GM23248 (cell line): ENCODE measurements around the gene ABCC12. TPM values are rescaled to one million over a fixed set of nuclear protein-coding genes. Genes with fewer than 3 reads are reported as not detected.
"Not testable (repeated sequence)": the region's sequence is repeated elsewhere in the genome, so short reads cannot be mapped to it uniquely, and the experiment has no call there.

Experiments used
- DNase-seq: peaks from one replicate; pipeline ENCODE4 v3.0.0-alpha.2; 2015
- H2AFZ ChIP-seq: fragments of 200-600 bp; sonication (generic); 2 replicates; pipeline ENCODE4 v1.6.1; 2016; ENCODE audit warnings: antibody characterized with exemption
- H3F3A ChIP-seq: fragments of 200-600 bp; sonication (generic); 2 replicates; pipeline ENCODE4 v1.6.1; 2016; ENCODE audit warnings: mild to moderate bottlenecking, antibody characterized with exemption, mixed run types; ENCODE audit not compliant: insufficient read depth
- H3K27ac ChIP-seq: fragments of 200-600 bp; sonication (generic); 2 replicates; pipeline ENCODE4 v1.5.1; 2016; ENCODE audit warnings: mild to moderate bottlenecking
- H3K27me3 ChIP-seq: fragments of 200-600 bp; sonication (generic); replicated peaks from 2 replicates; pipeline ENCODE4 v1.6.1; 2016; ENCODE audit warnings: mild to moderate bottlenecking; ENCODE audit not compliant: insufficient read depth
- H3K36me3 ChIP-seq: fragments of 200-600 bp; sonication (generic); 2 replicates; pipeline ENCODE4 v1.6.1; 2016; ENCODE audit warnings: low read depth, mild to moderate bottlenecking
- H3K4me1 ChIP-seq: fragments of 200-600 bp; sonication (generic); 2 replicates; pipeline ENCODE4 v1.6.1; 2016; ENCODE audit warnings: mild to moderate bottlenecking; ENCODE audit not compliant: insufficient read depth
- H3K4me2 ChIP-seq: fragments of 200-600 bp; sonication (generic); one replicate; pipeline ENCODE4 v1.6.1; 2016; ENCODE audit warnings: mild to moderate bottlenecking; ENCODE audit not compliant: unreplicated experiment
- H3K4me3 ChIP-seq: fragments of 200-600 bp; sonication (generic); 2 replicates; pipeline ENCODE4 v1.5.1; 2016; ENCODE audit warnings: mild to moderate bottlenecking
- H3K79me2 ChIP-seq: fragments of 200-600 bp; sonication (generic); 2 replicates; pipeline ENCODE4 v1.6.1; 2016; ENCODE audit warnings: mild to moderate bottlenecking; ENCODE audit not compliant: insufficient read depth
- H3K9ac ChIP-seq: fragments of 200-600 bp; sonication (generic); 2 replicates; pipeline ENCODE4 v1.6.1; 2016; ENCODE audit warnings: mild to moderate bottlenecking
- H3K9me2 ChIP-seq: fragments of 200-600 bp; sonication (generic); 2 replicates; pipeline ENCODE4 v1.6.1; 2016; ENCODE audit warnings: mixed run types, mild to moderate bottlenecking, moderate library complexity; ENCODE audit not compliant: insufficient read depth
- H3K9me3 ChIP-seq: fragments of 200-600 bp; sonication (generic); one replicate; pipeline ENCODE4 v1.6.1; 2017; ENCODE audit warnings: low read depth
- H4K20me1 ChIP-seq: fragments of 200-600 bp; sonication (generic); 2 replicates; pipeline ENCODE4 v1.6.0; 2016; ENCODE audit not compliant: insufficient read depth
- EZH2 ChIP-seq: fragments of 200-600 bp; sonication (generic); IDR thresholded peaks from 2 replicates; pipeline ENCODE4 v1.6.1; 2018; ENCODE audit warnings: antibody characterized with exemption, mild to moderate bottlenecking; ENCODE audit not compliant: insufficient read depth, poor library complexity, severe bottlenecking
- EZH2phosphoT487 ChIP-seq: fragments of 200-600 bp; sonication (generic); IDR thresholded peaks from 2 replicates; pipeline ENCODE4 v1.6.1; 2018; ENCODE audit warnings: antibody characterized with exemption, moderate library complexity, mild to moderate bottlenecking, low read depth; ENCODE audit not compliant: insufficient read depth
- WGBS, 2 experiments: methylation state at CpG; one replicate each; pipeline ENCODE4 v1.1.6; 2015 to 2017; ENCODE audit warnings: low lambda C conversion rate in 2 of 2, low coverage in 1 of 2; ENCODE audit errors: missing lambda C conversion rate in 2 of 2; 5-methylcytosine and 5-hydroxymethylcytosine counted together
- in situ Hi-C: fragments of 300-500 bp; cut with MboI; formaldehyde crosslinking; loops from 2 replicates; pipeline ENCODE4 v1.15.0; 2020
- polyA plus RNA-seq: library from polyadenylated mRNA; unstranded; fragments of >200 nt; fragmentation: Nextera tagmentation; extraction: Ambion mirVana; gene quantifications from 2 replicates; pipeline ENCODE4 v1.2.1, GENCODE V29; 2016
- total RNA-seq: library from RNA; depleted of rRNA; stranded (reverse); fragments of >200 nt; shearing (Covaris generic); gene quantifications from 2 replicates; pipeline ENCODE4 v1.2.3, GENCODE V29; 2014

Gene ABCC12
- total and polyA plus RNA-seq, 2 experiments from 2014 or later: not detected

DNA sequence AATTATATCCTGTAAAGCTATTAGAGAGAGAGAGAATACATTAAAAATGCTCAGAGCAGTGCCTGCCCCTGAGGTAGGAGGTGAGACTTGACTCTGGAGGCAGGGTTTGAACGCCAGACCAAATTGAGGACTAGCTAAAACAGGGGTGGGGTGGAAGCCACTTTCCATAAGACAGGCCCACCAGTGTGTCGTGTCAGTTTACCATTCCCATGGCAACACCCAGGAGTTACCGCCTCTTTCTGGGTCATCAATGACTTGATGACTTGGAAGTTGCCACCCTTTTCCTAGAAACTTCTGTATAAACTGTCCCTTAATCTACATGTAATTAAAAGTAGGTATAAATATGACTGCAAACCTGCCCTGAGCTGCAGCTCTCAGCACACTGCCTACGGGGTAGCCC lies 32.0 kb upstream of the ABCC12 start:
- Histone ChIP-seq H3K27ac (no peak overlapping the region), H3K79me2 (no peaks in the 10 kb centered on the region), H3K27me3 (no peaks in the 10 kb centered on the region; the same call in 1 of the 2 replicates), H3K9ac (no peak overlapping the region), H3K4me3 (no peak overlapping the region), H4K20me1 (no peaks in the 10 kb centered on the region), H3K9me3 (no peaks in the 10 kb centered on the region), H3K36me3 (no peaks in the 10 kb centered on the region), H2AFZ (no peak overlapping the region), H3K4me1 (no peaks in the 10 kb centered on the region), H3K4me2 (no peak overlapping the region), H3K9me2 (no peaks in the 10 kb centered on the region), H3F3A (no peaks in the 10 kb centered on the region)
- WGBS, 2 experiments: 39 to 46% methylated on average over 4 of the region's 4 CpGs
- in situ Hi-C loops: no loop called here
- TF ChIP-seq EZH2phosphoT487 (no peak), EZH2 (no peak)
- DNase-seq: no peak

DNA sequence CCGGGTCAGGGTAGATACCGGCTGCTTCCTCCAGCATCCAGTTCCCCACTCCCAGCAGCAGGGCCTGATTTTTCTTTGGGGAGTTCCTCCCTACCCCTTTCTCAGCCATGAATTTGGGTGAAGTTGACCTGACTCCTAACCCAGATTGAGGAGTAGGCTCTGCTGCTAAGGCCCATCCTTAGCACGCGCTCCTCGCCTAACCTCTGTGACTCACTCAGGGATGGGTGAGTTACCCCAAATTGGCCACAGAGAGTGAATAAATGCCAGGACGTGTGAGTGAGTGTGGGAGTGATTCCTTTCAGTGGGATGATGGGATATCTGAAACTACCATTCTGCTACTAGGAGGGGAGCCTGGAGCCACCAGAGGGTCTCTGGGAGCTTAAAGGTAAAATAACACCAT lies 28.9 kb upstream of the ABCC12 start:
- in situ Hi-C loops: no loop called here
- no peak overlapping the region for H3K9ac ChIP-seq
- no peaks in the 10 kb centered on the region for H3K9me3 ChIP-seq
- no peaks in the 10 kb centered on the region for H3K36me3 ChIP-seq
- no peaks in the 10 kb centered on the region for H3K9me2 ChIP-seq
- WGBS, 2 experiments: 82% methylated on average over 6 of the region's 6 CpGs
- H3K27ac ChIP-seq: no peak overlapping the region
- no peak overlapping the region for H2AFZ ChIP-seq
- H3K4me1 ChIP-seq: no peaks in the 10 kb centered on the region
- H4K20me1 ChIP-seq: no peaks in the 10 kb centered on the region
- no peaks in the 10 kb centered on the region for H3K79me2 ChIP-seq
- no peak for DNase-seq
- TF ChIP-seq EZH2phosphoT487: no peak
- no peak for TF ChIP-seq EZH2
- H3K4me2 ChIP-seq: no peak overlapping the region
- H3K27me3 ChIP-seq: no peaks in the 10 kb centered on the region; the same call in 1 of the 2 replicates
- no peak overlapping the region for H3K4me3 ChIP-seq
- H3F3A ChIP-seq: no peaks in the 10 kb centered on the region

DNA sequence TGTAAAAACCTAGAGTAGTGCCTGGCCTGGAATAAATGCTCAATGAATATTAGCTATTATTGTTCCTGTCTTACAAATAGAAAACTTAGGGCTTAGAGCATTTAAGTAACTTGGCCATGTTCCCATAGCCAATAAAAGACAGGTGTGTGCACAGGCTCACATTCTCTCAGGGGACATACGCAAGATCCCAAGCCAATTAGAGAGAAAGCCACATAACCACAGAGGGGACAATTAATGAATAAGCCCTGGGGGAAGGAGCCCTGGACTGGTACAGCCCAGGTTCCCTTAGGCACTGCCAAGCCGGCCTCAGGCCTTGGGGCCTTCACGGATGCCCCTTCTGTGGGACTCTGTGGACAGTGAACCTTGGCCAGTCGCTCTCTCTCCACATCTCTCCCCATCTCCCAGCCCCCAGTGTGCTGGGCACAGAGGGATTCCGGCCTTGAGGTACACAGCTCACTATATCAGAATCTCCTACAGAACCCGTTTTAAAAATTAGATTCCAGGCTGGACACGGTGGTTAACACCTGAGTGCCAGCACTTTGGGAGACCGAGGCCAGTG lies 27.3 kb upstream of the ABCC12 start:
- Histone ChIP-seq H3K4me1 (no peaks in the 10 kb centered on the region), H3K27ac (no peak overlapping the region), H3K79me2 (no peaks in the 10 kb centered on the region), H4K20me1 (no peaks in the 10 kb centered on the region), H3K9me2 (no peaks in the 10 kb centered on the region), H3K9ac (no peak overlapping the region), H3K4me3 (no peak overlapping the region), H3K27me3 (no peaks in the 10 kb centered on the region; the same call in 1 of the 2 replicates), H3F3A (no peaks in the 10 kb centered on the region), H2AFZ (no peak overlapping the region), H3K36me3 (no peaks in the 10 kb centered on the region), H3K4me2 (no peak overlapping the region), H3K9me3 (no peaks in the 10 kb centered on the region)
- DNase-seq: no peak
- in situ Hi-C loops: no loop called here
- 71 to 72% methylated on average over 8 of the region's 8 CpGs for WGBS, 2 experiments
- TF ChIP-seq EZH2 (no peak), EZH2phosphoT487 (no peak)

DNA sequence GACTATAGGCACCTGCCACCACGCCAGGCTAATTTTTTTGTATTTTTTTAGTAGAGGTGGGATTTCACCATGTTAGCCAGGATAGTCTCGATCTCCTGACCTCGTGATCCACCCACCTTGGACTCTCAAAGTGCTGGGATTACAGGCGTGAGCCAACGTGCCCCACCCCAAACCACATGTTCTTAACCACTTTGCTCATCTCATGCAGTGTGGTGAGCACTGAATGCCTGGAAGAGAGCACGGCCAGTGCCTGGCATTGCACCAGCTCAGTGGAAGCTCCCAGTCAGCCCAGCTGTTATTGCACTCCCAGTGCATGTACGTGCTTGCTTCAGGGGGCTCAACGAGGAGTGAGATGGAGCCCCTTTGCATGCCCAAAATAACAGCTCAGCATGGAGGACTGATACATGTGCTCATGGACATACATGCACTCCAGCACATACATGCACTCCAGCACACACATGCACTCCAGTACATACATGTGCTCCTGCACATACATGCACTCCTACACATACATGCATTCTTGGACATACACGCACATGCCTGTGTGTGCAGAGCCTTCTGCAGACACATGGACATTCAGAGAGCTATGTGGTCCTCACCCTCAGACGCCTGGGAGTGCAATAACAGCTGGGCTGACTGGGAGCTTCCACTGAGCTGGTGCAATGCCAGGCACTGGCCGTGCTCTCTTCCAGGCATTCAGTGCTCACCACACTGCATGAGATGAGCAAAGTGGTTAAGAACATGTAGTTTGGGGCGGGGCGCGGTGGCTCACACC lies 26.1 kb upstream of the ABCC12 start:
- not testable (repeated sequence) for H3K27ac ChIP-seq, DNase-seq

More for the DNA sequence above, 26.1 kb upstream of the ABCC12 start:
- H2AFZ ChIP-seq, H3K4me2 ChIP-seq, in situ Hi-C loops, H3F3A ChIP-seq, H3K27me3 ChIP-seq, H3K9me3 ChIP-seq, H3K4me1 ChIP-seq, H3K9ac ChIP-seq, H3K79me2 ChIP-seq, H3K9me2 ChIP-seq, H3K36me3 ChIP-seq, H4K20me1 ChIP-seq, H3K4me3 ChIP-seq: not testable (repeated sequence)
- WGBS, 2 experiments: 40 to 44% methylated on average over 14 of the region's 14 CpGs
